Dedifferentiated amniotic fluid mesenchymal stem cell (primary cell): Measurements from ENCODE around the gene HPS4.
"Not testable (repeated sequence)": the region's sequence is repeated elsewhere in the genome, so short reads cannot be mapped to it uniquely, and the experiment has no call there.

Source experiments
- DNase-seq: peaks from one replicate; pipeline ENCODE4 v3.0.0-alpha.2; 2016; ENCODE audit errors: extremely low spot score

HPS4 gene

GRCh38 chr22:26443901-26444690 lies 39.5 kb downstream of the HPS4 start:
- no peak for DNase-seq

DNA sequence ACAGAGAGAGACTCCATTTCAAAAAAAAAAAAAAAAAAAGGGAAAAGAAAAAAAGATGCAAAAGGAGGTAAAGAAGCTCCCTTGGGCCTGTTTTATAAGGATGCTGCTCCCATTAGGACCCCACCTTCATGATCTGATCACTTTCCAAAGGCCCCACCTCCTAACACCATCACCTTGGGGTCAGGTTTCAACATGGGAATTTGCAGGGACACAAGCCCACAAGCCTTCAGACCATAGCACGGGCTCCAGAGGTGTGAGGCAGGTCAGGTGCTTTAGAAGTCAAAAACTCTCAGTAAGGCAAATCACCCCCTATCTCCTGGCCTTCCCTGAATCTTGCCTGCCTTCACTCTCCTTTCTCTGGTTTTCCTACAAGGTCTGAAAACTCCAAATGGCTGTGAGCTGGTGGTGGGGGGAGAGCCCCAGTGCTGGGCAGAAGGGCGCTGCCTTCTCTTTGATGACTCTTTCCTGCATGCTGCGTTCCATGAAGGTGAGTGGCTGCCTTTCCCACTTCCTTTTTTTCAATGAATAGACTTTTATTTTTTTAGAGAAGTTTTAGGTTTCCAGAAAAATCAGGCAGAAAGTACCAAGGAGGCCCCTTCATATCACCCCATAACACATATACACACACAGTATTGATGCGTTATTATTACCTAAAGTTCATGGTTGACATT lies 41.4 kb downstream of the HPS4 start:
- DNase-seq: no peak

- DNase-seq: no peak
Observed at GRCh38 chr22:26439559-26439958, 44.0 kb downstream of the HPS4 start.

DNA sequence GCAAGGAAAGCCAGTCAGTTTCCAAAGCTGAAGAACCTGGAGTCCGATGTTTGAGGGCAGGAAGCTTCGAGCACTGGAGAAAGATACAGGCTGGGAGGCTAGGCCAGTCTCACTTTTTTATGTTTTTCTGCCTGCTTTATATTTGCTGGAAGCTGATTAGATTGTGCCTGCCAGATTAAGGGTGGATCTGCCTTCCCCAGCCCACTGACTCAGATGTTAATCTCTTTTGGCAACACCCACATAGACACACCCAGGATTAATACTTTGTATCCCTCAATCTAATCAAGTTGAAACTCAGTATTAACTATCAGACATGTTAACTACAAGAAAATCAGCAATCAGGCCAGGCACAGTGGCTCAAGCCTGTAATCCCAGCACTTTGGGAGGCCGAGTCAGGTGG lies 44.8 kb downstream of the HPS4 start:
- DNase-seq: not testable (repeated sequence)

- DNase-seq: no peak
Observed at GRCh38 chr22:26437694-26438392, 45.7 kb downstream of the HPS4 start.

GRCh38 chr22:26436903-26437515 lies 46.6 kb downstream of the HPS4 start:
- no peak for DNase-seq

- DNase-seq: no peak
Observed at GRCh38 chr22:26435327-26436093, 48.1 kb downstream of the HPS4 start.

GRCh38 chr22:26433805-26434204 lies 49.8 kb downstream of the HPS4 start:
- no peak for DNase-seq

- no peak for DNase-seq
Observed at GRCh38 chr22:26432619-26433311, 50.8 kb downstream of the HPS4 start.

DNA sequence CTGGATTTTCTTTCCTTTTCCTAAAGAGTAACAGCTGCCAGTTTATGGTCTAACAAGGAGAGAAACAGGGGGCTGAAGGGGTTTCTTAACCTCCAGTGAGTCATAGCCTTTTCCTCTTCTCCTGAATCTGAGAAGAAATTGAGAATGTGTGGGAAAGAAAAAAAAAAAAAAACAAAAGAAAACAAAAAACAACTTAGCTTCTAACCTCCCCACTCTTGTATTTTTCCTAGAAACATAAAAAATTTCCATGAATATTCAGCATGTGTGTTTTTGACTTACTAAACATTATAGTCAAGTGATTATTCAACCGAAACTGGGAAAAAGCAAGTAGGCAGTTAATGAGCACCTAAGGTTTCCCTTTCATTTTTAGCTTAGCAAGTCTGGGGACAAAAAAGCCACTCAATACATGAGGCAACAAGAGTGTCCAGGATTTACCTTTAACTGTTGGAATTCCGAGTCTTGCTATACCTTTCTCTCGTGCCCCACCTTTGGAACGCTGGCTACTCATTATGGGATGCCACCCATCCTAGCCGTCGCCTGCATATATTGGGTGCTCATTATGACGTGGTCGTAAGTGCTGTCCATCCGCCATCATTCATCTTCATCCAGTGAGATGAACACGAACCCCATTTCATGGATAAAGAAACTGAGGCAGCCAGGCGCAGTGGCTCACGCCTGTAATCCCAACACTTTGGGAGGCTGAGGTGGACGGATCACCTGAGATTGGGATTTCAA lies 52.2 kb downstream of the HPS4 start:
- no peak for DNase-seq

- DNase-seq: no peak
Observed at GRCh38 chr22:26430600-26430999, 53.0 kb downstream of the HPS4 start.

- no peak for DNase-seq
Observed at GRCh38 chr22:26429458-26430286, 53.9 kb downstream of the HPS4 start.

GRCh38 chr22:26428515-26429457 lies 54.8 kb downstream of the HPS4 start, which contains the start of gene ASPHD2:
ASPHD2 (plus strand) TSS chr22:26429260; CDS start chr22:26433616, 4,356 bp downstream.
- peak; percentile 22 for DNase-seq

GRCh38 chr22:26426924-26427323 lies 56.7 kb downstream of the HPS4 start:
- no peak for DNase-seq

DNA sequence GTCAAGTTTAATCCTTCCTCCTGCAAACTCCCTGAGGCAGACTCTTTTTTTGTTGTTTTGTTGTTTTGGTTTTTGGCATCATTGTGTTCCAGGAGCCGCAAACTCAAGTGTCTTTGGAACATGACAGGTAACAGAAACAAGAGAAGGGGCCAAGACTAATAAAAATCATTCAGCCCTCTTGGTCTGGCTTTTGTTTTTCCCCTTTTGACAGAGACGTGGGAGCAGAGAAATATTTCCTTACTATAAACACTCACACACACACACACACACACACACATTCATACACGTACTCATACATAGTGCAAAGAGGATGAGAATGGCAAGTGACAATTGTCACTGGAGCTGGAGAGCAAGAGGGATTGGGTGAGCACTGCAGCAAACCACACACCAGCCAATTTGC lies 65.0 kb downstream of the HPS4 start:
- no peak for DNase-seq

GRCh38 chr22:26417406-26417805 lies 66.2 kb downstream of the HPS4 start:
- DNase-seq: no peak

- peak; percentile 42 for DNase-seq
Observed at GRCh38 chr22:26416670-26417276, 66.8 kb downstream of the HPS4 start.

DNA sequence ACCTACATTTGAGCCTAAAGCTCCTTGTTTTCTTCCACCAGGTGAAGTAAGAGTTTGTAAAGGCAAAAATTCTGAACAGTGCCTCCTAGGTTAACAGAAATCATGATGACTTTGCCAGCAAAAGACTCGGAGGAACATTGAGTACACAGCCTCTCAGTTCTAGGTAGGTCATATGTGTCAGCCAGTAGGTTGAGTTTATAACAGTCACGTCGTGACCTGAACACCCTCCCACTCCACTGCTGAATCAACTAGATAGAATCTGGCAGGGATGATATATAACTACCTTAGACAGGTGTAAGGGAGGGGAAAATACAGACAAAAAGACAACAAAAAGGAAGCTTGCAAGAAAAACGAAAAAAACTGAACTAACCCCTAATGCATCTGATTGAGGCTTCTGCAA lies 67.3 kb downstream of the HPS4 start:
- DNase-seq: no peak
